LNCaP clone FGC (cell line): Measurements from ENCODE around the gene HSPA12A.
"Not testable (repeated sequence)": the region's sequence is repeated elsewhere in the genome, so short reads cannot be mapped to it uniquely, and the experiment has no call there.

Source experiments
- DNase-seq: peaks from one replicate; pipeline ENCODE4 v3.0.0-alpha.2; 2011; ENCODE audit warnings: low read depth
- H3K4me3 ChIP-seq: 2 replicates; pipeline ENCODE4 v1.5.1; 2011; ENCODE audit warnings: mild to moderate bottlenecking, low read depth, low read length, control low read depth
- TF ChIP-seq, protein P1 (sequence below): IDR thresholded peaks from 2 replicates; pipeline ENCODE4 v1.5.1; 2012; ENCODE audit warnings: mild to moderate bottlenecking; ENCODE audit not compliant: control insufficient read depth, insufficient read depth; ENCODE audit errors: extremely low read depth

Gene HSPA12A

DNA sequence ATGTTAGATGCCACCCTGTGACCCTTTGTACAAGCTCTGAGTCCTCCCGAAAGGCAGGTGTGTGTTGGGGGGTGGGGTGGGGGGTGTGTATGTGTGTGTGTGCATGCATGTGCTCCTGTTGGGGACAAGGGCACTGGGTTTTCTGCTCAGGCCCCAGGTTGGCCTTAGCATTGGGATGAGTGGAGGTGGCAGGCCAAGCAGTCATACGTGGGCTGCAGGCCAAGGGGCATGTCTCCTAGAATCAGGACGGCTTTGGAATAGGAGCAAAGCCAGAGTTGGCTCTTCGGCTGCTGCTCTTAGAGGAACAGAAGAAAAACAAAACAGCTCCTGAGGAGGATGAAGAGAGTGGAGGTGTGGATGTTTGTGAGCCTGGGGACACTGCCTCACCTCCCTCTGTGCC lies 26.0 kb downstream of the HSPA12A start:
- TF ChIP-seq, protein P1, sequence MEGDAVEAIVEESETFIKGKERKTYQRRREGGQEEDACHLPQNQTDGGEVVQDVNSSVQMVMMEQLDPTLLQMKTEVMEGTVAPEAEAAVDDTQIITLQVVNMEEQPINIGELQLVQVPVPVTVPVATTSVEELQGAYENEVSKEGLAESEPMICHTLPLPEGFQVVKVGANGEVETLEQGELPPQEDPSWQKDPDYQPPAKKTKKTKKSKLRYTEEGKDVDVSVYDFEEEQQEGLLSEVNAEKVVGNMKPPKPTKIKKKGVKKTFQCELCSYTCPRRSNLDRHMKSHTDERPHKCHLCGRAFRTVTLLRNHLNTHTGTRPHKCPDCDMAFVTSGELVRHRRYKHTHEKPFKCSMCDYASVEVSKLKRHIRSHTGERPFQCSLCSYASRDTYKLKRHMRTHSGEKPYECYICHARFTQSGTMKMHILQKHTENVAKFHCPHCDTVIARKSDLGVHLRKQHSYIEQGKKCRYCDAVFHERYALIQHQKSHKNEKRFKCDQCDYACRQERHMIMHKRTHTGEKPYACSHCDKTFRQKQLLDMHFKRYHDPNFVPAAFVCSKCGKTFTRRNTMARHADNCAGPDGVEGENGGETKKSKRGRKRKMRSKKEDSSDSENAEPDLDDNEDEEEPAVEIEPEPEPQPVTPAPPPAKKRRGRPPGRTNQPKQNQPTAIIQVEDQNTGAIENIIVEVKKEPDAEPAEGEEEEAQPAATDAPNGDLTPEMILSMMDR, result no peak
- no peak for DNase-seq
- no peak overlapping the region for H3K4me3 ChIP-seq

GRCh38 chr10:116715839-116716377 lies 26.5 kb downstream of the HSPA12A start:
- DNase-seq, result no peak
- H3K4me3 ChIP-seq, result no peak overlapping the region
- TF ChIP-seq, protein P1, result no peak

- no peak overlapping the region for H3K4me3 ChIP-seq
- no peak for DNase-seq
- TF ChIP-seq, protein P1, result no peak
Observed at GRCh38 chr10:116715341-116715740, 27.0 kb downstream of the HSPA12A start.

DNA sequence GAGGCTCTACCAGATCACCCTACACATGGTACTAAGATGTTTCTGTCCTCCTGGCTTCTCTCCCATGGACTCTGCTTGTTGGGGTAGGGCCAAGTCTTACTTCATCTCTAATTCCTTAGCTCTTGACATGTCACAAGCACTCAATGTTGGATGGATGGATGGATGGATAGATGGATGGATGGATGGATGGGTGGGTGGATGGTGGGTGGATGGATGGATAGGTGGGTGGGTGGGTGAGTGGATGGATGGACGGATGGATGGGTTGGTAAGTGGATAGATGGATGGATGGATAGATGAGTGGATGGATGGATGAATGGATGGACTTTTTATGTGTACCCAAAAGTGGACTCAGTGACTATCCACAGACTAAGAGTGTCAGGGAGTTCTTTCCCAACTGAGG lies 28.5 kb downstream of the HSPA12A start:
- DNase-seq, result no peak
- no peak overlapping the region for H3K4me3 ChIP-seq
- TF ChIP-seq, protein P1, result no peak

DNA sequence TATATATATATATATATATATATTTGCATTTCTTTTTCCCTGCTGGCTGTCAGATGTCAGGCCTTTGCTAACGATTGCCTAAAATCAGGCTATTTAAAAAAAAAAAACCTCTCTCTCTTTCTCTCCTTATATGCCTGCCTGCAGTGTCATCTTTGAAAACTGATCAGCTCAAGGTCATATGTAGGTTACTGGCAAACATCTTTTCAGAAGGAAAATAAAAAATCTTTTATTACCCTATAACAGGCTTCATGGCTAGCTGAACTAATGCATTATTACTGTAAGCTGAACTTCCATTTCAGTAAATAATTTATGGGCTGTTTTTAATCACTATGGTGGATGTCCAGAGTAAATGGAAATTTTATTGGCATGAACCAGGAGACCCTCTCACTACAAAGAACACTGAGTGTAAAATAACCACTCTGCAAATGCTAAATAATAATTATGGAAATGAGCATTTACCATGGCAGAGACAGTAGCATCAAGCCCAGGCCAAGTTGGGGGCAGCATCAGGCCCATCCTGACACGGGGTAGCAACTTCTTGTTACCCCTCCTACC lies 29.3 kb downstream of the HSPA12A start:
- H3K4me3 ChIP-seq, result no peak overlapping the region
- DNase-seq, result no peak
- TF ChIP-seq, protein P1, result no peak

DNA sequence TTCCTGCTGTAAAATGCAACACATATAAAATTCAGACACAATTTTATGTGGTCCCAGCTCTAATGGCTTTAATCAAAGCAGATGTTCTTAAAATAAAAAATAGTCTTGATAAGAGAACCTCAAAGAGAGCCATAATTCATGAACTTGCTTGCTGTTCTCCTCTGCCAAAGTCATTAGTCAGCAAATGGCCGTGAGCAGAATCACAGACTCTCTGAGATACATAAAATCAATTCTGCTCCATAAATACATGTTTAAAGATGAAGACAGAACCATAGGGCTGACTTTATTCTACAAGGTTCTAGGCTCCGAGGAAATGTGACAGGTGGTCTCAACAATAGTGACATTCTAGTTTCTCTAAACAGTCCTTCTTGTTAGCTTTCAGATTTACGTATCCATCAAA lies 29.8 kb downstream of the HSPA12A start:
- TF ChIP-seq, protein P1, result no peak

GRCh38 chr10:116711803-116712202 lies 30.6 kb downstream of the HSPA12A start:
- DNase-seq, H3K4me3 ChIP-seq: not testable (repeated sequence)

More for the DNA sequence above, 29.8 kb downstream of the HSPA12A start:
- H3K4me3 ChIP-seq, result no peak overlapping the region
- DNase-seq, result no peak

DNA sequence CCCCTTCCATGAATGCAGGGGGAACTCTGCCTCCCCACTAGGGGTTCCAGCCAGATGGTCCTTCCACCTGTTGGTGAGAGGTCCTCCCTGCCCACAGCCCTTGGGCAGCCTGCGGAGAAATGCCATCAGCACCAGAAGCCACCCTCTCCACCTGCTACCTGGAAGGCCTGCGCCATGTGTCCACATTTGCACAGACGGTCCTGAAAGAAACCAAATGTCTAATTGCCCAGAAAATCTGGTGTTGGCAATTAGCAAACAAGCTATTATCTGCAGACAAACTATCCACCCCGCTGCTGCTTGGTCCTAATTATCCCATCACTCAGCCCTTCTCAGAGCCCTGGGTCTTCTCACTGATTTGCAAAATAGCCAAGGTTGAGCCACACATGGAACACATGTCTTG lies 32.3 kb downstream of the HSPA12A start:
- TF ChIP-seq, protein P1, result no peak
- DNase-seq, result no peak
- H3K4me3 ChIP-seq, result no peak overlapping the region
